T47D (cell line): Measurements from ENCODE around the gene MMS22L.

ENCODE experiments used
- DNase-seq, 2 experiments: peaks; one replicate each; pipeline versions ENCODE4 v3.0.0 to v3.0.0-alpha.2; 2011 to 2012; ENCODE audit warnings: low read depth in 1 of 2, low spot score in 1 of 2
- JUND ChIP-seq: IDR thresholded peaks from 2 replicates; pipeline ENCODE4 v1.6.1; 2012; ENCODE audit warnings: low read depth
- in situ Hi-C: cut with HindIII; loops from 2 replicates; pipeline ENCODE4 v1.10.0; 2016; ENCODE audit warnings: low sequenced_read_pairs, low pct_unique_long_range_greater_than_20kb

The MMS22L gene

GRCh38 chr6:97114645-97115044 is 168.4 kb downstream of the MMS22L start:
- no peak for TF ChIP-seq JUND
- DNase-seq, result no peak
- in situ Hi-C loops, result no loop called here

- in situ Hi-C loops, result no loop called here
- no peak for TF ChIP-seq JUND
Observed at GRCh38 chr6:97113170-97113569, 169.8 kb downstream of the MMS22L start.

GRCh38 chr6:97111243-97111642 is 171.8 kb downstream of the MMS22L start:
- TF ChIP-seq JUND, result no peak
- in situ Hi-C loops, result no loop called here
- DNase-seq, result no peak

More at GRCh38 chr6:97113170-97113569, 169.8 kb downstream of the MMS22L start:
- DNase-seq, result no peak

- in situ Hi-C loops, result no loop called here
- DNase-seq, result no peak
- no peak for TF ChIP-seq JUND
Observed at GRCh38 chr6:97110626-97111025, 172.4 kb downstream of the MMS22L start.

- no peak for TF ChIP-seq JUND
- no peak for DNase-seq
- in situ Hi-C loops, result no loop called here
Observed at GRCh38 chr6:97110149-97110548, 172.9 kb downstream of the MMS22L start.

GRCh38 chr6:97109444-97109843 is 173.6 kb downstream of the MMS22L start:
- in situ Hi-C loops, result no loop called here
- DNase-seq, result no peak
- no peak for TF ChIP-seq JUND

GRCh38 chr6:97102145-97102790 is 180.7 kb downstream of the MMS22L start:
- no peak for DNase-seq
- in situ Hi-C loops, result no loop called here
- no peak for TF ChIP-seq JUND

GRCh38 chr6:97100696-97101095 is 182.3 kb downstream of the MMS22L start:
- DNase-seq, result no peak
- TF ChIP-seq JUND, result no peak
- in situ Hi-C loops, result no loop called here

- TF ChIP-seq JUND, result no peak
- in situ Hi-C loops, result no loop called here
- DNase-seq, result no peak
Observed at GRCh38 chr6:97097068-97098047, 185.7 kb downstream of the MMS22L start.

GRCh38 chr6:97095311-97095850 is 187.6 kb downstream of the MMS22L start:
- no peak for TF ChIP-seq JUND
- in situ Hi-C loops, result no loop called here
- DNase-seq, result no peak

GRCh38 chr6:97094376-97094775 is 188.6 kb downstream of the MMS22L start:
- DNase-seq, result no peak
- in situ Hi-C loops, result no loop called here
- TF ChIP-seq JUND, result no peak

GRCh38 chr6:97092673-97093305 is 190.2 kb downstream of the MMS22L start:
- in situ Hi-C loops, result no loop called here
- no peak for DNase-seq
- no peak for TF ChIP-seq JUND
